ENCODE results near the gene KRTAP3-3.

The KRTAP3-3 gene

GRCh38 chr17:40986920-40987319 is 7.0 kb downstream of the KRTAP3-3 start:
- no CpG with 5 or more reads among the region's 8 CpGs for WGBS (ENCODE audit: insufficient coverage, insufficient read length)
- Histone ChIP-seq H3K27me3 (ENCODE audit: control insufficient read depth, insufficient read depth, low read length) (no peaks in the 10 kb centered on the region), H3K9me3 (ENCODE audit: control insufficient read depth, insufficient read depth, low read length) (no peaks in the 10 kb centered on the region)

GRCh38 chr17:40984226-40984625 is 9.7 kb downstream of the KRTAP3-3 start, which contains the start of gene KRT40:
TSS of gene KRT40 (minus strand) at chr17:40984326. CDS start at chr17:40984273, 53 bp downstream.
- no peak for DNase-seq (ENCODE audit: low read depth, low spot score)
- Histone ChIP-seq H3K27ac (ENCODE audit: low read length) (no peak within 1 kb of the TSS), H3K27me3 (ENCODE audit: control insufficient read depth, insufficient read depth, low read length) (no peaks in the 10 kb centered on the region), H3K9me3 (ENCODE audit: control insufficient read depth, insufficient read depth, low read length) (no peaks in the 10 kb centered on the region), H3K36me3 (ENCODE audit: control insufficient read depth, insufficient read depth, low read length) (no peaks in the 10 kb centered on the region), H3K4me1 (ENCODE audit: control insufficient read depth, insufficient read depth, low read length) (no peaks in the 10 kb centered on the region), H3K4me3 (ENCODE audit: low read length) (no peak within 1 kb of the TSS)
- no CpG with 5 or more reads among the region's 3 CpGs for WGBS (ENCODE audit: insufficient coverage, insufficient read length)

More at GRCh38 chr17:40986920-40987319, 7.0 kb downstream of the KRTAP3-3 start:
- Histone ChIP-seq H3K4me3 (ENCODE audit: low read length) (no peak overlapping the region), H3K27ac (ENCODE audit: low read length) (no peak overlapping the region), H3K4me1 (ENCODE audit: control insufficient read depth, insufficient read depth, low read length) (no peaks in the 10 kb centered on the region), H3K36me3 (ENCODE audit: control insufficient read depth, insufficient read depth, low read length) (no peaks in the 10 kb centered on the region)
- no peak for DNase-seq (ENCODE audit: low read depth, low spot score)

GRCh38 chr17:40981115-40981514 is 12.8 kb downstream of the KRTAP3-3 start:
- Histone ChIP-seq H3K9me3 (ENCODE audit: control insufficient read depth, insufficient read depth, low read length) (no peaks in the 10 kb centered on the region), H3K36me3 (ENCODE audit: control insufficient read depth, insufficient read depth, low read length) (no peaks in the 10 kb centered on the region), H3K27ac (ENCODE audit: low read length) (no peak overlapping the region), H3K4me3 (ENCODE audit: low read length) (no peak overlapping the region), H3K4me1 (ENCODE audit: control insufficient read depth, insufficient read depth, low read length) (no peaks in the 10 kb centered on the region), H3K27me3 (ENCODE audit: control insufficient read depth, insufficient read depth, low read length) (no peaks in the 10 kb centered on the region)
- DNase-seq (ENCODE audit: low read depth, low spot score): no peak
- WGBS (ENCODE audit: insufficient coverage, insufficient read length): no CpG with 5 or more reads among the region's 5 CpGs

DNA sequence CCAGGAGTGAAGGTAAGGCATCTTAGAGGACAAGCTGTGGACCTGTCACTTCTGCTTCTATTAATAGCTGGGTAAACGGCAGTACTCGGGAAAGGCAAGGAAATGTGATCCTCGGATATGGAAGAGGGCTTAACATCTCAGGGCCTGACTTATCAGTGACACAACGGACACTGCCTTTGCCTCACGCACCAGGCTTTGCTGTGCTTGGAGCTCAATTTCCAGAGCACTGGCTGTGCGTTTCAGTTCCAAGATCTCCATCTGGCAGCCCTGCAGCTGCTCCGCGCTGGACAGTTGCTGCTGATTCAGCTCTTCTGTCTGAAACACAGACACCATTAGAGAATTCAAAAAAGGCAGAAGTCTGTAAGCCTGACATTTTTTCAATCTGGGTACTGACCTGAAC is 13.4 kb downstream of the KRTAP3-3 start:
- H3K4me3 ChIP-seq (ENCODE audit: low read length): no peak overlapping the region

GRCh38 chr17:40980117-40980516 is 13.8 kb downstream of the KRTAP3-3 start:
- Histone ChIP-seq H3K4me1 (ENCODE audit: control insufficient read depth, insufficient read depth, low read length) (no peaks in the 10 kb centered on the region), H3K9me3 (ENCODE audit: control insufficient read depth, insufficient read depth, low read length) (no peaks in the 10 kb centered on the region), H3K4me3 (ENCODE audit: low read length) (no peak overlapping the region), H3K36me3 (ENCODE audit: control insufficient read depth, insufficient read depth, low read length) (no peaks in the 10 kb centered on the region), H3K27me3 (ENCODE audit: control insufficient read depth, insufficient read depth, low read length) (no peaks in the 10 kb centered on the region), H3K27ac (ENCODE audit: low read length) (no peak overlapping the region)
- DNase-seq (ENCODE audit: low read depth, low spot score): no peak
- no CpG with 5 or more reads among the region's 3 CpGs for WGBS (ENCODE audit: insufficient coverage, insufficient read length)

More for the DNA sequence above, 13.4 kb downstream of the KRTAP3-3 start:
- WGBS (ENCODE audit: insufficient coverage, insufficient read length): no CpG with 5 or more reads among the region's 8 CpGs
- no peaks in the 10 kb centered on the region for H3K4me1 ChIP-seq (ENCODE audit: control insufficient read depth, insufficient read depth, low read length)
- no peak overlapping the region for H3K27ac ChIP-seq (ENCODE audit: low read length)
- H3K27me3 ChIP-seq (ENCODE audit: control insufficient read depth, insufficient read depth, low read length): no peaks in the 10 kb centered on the region
- DNase-seq (ENCODE audit: low read depth, low spot score): no peak
- no peaks in the 10 kb centered on the region for H3K9me3 ChIP-seq (ENCODE audit: control insufficient read depth, insufficient read depth, low read length)
- no peaks in the 10 kb centered on the region for H3K36me3 ChIP-seq (ENCODE audit: control insufficient read depth, insufficient read depth, low read length)

GRCh38 chr17:40978575-40979151 is 15.3 kb downstream of the KRTAP3-3 start:
- WGBS (ENCODE audit: insufficient coverage, insufficient read length): no CpG with 5 or more reads among the region's 13 CpGs
- H3K4me1 ChIP-seq (ENCODE audit: control insufficient read depth, insufficient read depth, low read length): no peaks in the 10 kb centered on the region
- no peaks in the 10 kb centered on the region for H3K27me3 ChIP-seq (ENCODE audit: control insufficient read depth, insufficient read depth, low read length)
- H3K36me3 ChIP-seq (ENCODE audit: control insufficient read depth, insufficient read depth, low read length): no peaks in the 10 kb centered on the region
- DNase-seq (ENCODE audit: low read depth, low spot score): no peak
- no peak overlapping the region for H3K4me3 ChIP-seq (ENCODE audit: low read length)
- H3K9me3 ChIP-seq (ENCODE audit: control insufficient read depth, insufficient read depth, low read length): no peaks in the 10 kb centered on the region
- no peak overlapping the region for H3K27ac ChIP-seq (ENCODE audit: low read length)

GRCh38 chr17:40975516-40975915 is 18.4 kb downstream of the KRTAP3-3 start:
- H3K4me1 ChIP-seq (ENCODE audit: control insufficient read depth, insufficient read depth, low read length): no peaks in the 10 kb centered on the region
- H3K4me3 ChIP-seq (ENCODE audit: low read length): no peak overlapping the region
- DNase-seq (ENCODE audit: low read depth, low spot score): no peak
- no peaks in the 10 kb centered on the region for H3K9me3 ChIP-seq (ENCODE audit: control insufficient read depth, insufficient read depth, low read length)
- H3K27me3 ChIP-seq (ENCODE audit: control insufficient read depth, insufficient read depth, low read length): no peaks in the 10 kb centered on the region
- no peak overlapping the region for H3K27ac ChIP-seq (ENCODE audit: low read length)
- no peaks in the 10 kb centered on the region for H3K36me3 ChIP-seq (ENCODE audit: control insufficient read depth, insufficient read depth, low read length)

- 100% methylated on average over 2 of the region's 3 CpGs for WGBS (ENCODE audit: insufficient coverage, insufficient read length)
- no peak overlapping the region for H3K27ac ChIP-seq (ENCODE audit: low read length)
- no peaks in the 10 kb centered on the region for H3K27me3 ChIP-seq (ENCODE audit: control insufficient read depth, insufficient read depth, low read length)
- DNase-seq (ENCODE audit: low read depth, low spot score): no peak
- no peaks in the 10 kb centered on the region for H3K4me1 ChIP-seq (ENCODE audit: control insufficient read depth, insufficient read depth, low read length)
- no peaks in the 10 kb centered on the region for H3K9me3 ChIP-seq (ENCODE audit: control insufficient read depth, insufficient read depth, low read length)
- no peaks in the 10 kb centered on the region for H3K36me3 ChIP-seq (ENCODE audit: control insufficient read depth, insufficient read depth, low read length)
- H3K4me3 ChIP-seq (ENCODE audit: low read length): no peak overlapping the region
Measured at GRCh38 chr17:40974366-40974765, 19.6 kb downstream of the KRTAP3-3 start.

DNA sequence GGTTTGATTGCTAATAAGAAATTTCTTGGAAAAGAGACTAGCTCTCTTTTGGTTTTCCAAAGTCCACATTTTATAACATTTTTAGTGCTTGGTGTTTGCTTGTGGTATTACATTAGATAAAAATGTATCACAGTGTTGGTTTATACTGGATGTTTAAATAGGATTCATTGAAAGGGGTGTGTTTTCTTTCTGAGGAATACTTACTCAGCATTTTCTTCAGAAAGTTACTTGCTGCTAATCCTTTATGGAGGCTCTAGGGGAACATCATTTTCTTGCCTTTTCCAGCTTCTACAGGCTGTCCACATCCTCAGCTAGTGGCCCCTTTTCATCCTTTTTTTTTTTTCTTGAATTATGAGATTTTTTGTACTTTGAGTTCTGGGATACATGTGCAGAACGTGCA is 26.4 kb downstream of the KRTAP3-3 start:
- no peak overlapping the region for H3K4me3 ChIP-seq (ENCODE audit: low read length)
- WGBS (ENCODE audit: insufficient coverage, insufficient read length): no CpG with 5 or more reads among the region's 1 CpG
- H3K9me3 ChIP-seq (ENCODE audit: control insufficient read depth, insufficient read depth, low read length): no peaks in the 10 kb centered on the region
- H3K4me1 ChIP-seq (ENCODE audit: control insufficient read depth, insufficient read depth, low read length): no peaks in the 10 kb centered on the region
- DNase-seq (ENCODE audit: low read depth, low spot score): no peak
- H3K27me3 ChIP-seq (ENCODE audit: control insufficient read depth, insufficient read depth, low read length): no peaks in the 10 kb centered on the region
- H3K27ac ChIP-seq (ENCODE audit: low read length): no peak overlapping the region
- no peaks in the 10 kb centered on the region for H3K36me3 ChIP-seq (ENCODE audit: control insufficient read depth, insufficient read depth, low read length)

- H3K9me3 ChIP-seq (ENCODE audit: control insufficient read depth, insufficient read depth, low read length): no peaks in the 10 kb centered on the region
- no peaks in the 10 kb centered on the region for H3K4me1 ChIP-seq (ENCODE audit: control insufficient read depth, insufficient read depth, low read length)
- H3K4me3 ChIP-seq (ENCODE audit: low read length): no peak within 1 kb of the TSS
- H3K27me3 ChIP-seq (ENCODE audit: control insufficient read depth, insufficient read depth, low read length): no peaks in the 10 kb centered on the region
- no peak for DNase-seq (ENCODE audit: low read depth, low spot score)
- H3K27ac ChIP-seq (ENCODE audit: low read length): no peak within 1 kb of the TSS
- H3K36me3 ChIP-seq (ENCODE audit: control insufficient read depth, insufficient read depth, low read length): no peaks in the 10 kb centered on the region
- no CpG with 5 or more reads among the region's 1 CpG for WGBS (ENCODE audit: insufficient coverage, insufficient read length)
Measured at GRCh38 chr17:40966848-40967247, 27.1 kb downstream of the KRTAP3-3 start, which contains the start of gene KRT39. TSS of gene KRT39 (minus strand) at chr17:40966948. CDS start at chr17:40966856, 92 bp downstream.

DNA sequence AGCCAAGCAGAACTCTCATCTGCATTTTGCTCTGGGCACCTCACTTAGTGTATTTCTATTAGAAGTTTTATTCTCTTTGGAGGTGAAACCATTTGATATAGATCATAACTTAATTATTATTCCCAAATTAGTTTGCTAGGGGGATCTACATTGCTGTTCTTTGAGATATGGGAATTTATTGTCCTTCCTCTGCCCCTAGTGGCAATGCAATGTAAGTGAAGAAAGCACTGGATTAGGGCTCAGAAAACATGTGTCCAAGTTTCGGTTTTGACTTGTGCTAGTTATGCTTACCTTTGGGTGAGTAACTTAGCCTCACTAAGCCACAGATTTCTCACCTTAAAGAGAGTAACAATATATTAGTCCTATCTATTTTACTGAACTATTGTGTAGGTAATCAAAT is 30.1 kb downstream of the KRTAP3-3 start:
- no peak overlapping the region for H3K27ac ChIP-seq (ENCODE audit: low read length)
- WGBS (ENCODE audit: insufficient coverage, insufficient read length): no CpG with 5 or more reads among the region's 1 CpG
- H3K9me3 ChIP-seq (ENCODE audit: control insufficient read depth, insufficient read depth, low read length): no peaks in the 10 kb centered on the region
- no peaks in the 10 kb centered on the region; the same call in 1 of the 2 replicates for H3K4me1 ChIP-seq (ENCODE audit: control insufficient read depth, insufficient read depth, low read length)
- DNase-seq (ENCODE audit: low read depth, low spot score): no peak
- no peaks in the 10 kb centered on the region for H3K27me3 ChIP-seq (ENCODE audit: control insufficient read depth, insufficient read depth, low read length)
- no peaks in the 10 kb centered on the region for H3K36me3 ChIP-seq (ENCODE audit: control insufficient read depth, insufficient read depth, low read length)
- H3K4me3 ChIP-seq (ENCODE audit: low read length): no peak overlapping the region
